Umbilical cord (tissue), 2 donors: Measurements from ENCODE around the gene ASCL5. TPM values are rescaled to one million over a fixed set of nuclear protein-coding genes. Genes with fewer than 3 reads are reported as not detected.

Experiments used
- DNase-seq: peaks from one replicate; pipeline ENCODE4 v3.0.0-alpha.2; 2015; ENCODE audit warnings: low spot score
- total RNA-seq: library from RNA; depleted of rRNA; stranded (reverse); fragments of >200 nt; gene quantifications from one replicate; pipeline ENCODE4 v1.2.3, GENCODE V29; 2014; ENCODE audit warnings: low replicate concordance; ENCODE audit not compliant: insufficient read depth

The ASCL5 gene
- total RNA-seq, 1 donor from 2014 or later: not detected

- DNase-seq: peak; percentile 32
Observed at GRCh38 chr1:201111156-201111555, 15.8 kb downstream of the ASCL5 start.

GRCh38 chr1:201110616-201111015, 16.4 kb downstream of the ASCL5 start:
- no peak for DNase-seq

- no peak for DNase-seq
Observed at GRCh38 chr1:201110138-201110537, 16.8 kb downstream of the ASCL5 start.

- DNase-seq: no peak
Observed at GRCh38 chr1:201109651-201110050, 17.3 kb downstream of the ASCL5 start.

GRCh38 chr1:201108614-201109013, 18.4 kb downstream of the ASCL5 start:
- no peak for DNase-seq

GRCh38 chr1:201105688-201106087, 21.3 kb downstream of the ASCL5 start:
- no peak for DNase-seq

- DNase-seq: no peak
Observed at GRCh38 chr1:201104141-201104540, 22.8 kb downstream of the ASCL5 start.

- no peak for DNase-seq
Observed at GRCh38 chr1:201103666-201104065, 23.3 kb downstream of the ASCL5 start.

- no peak for DNase-seq
Observed at GRCh38 chr1:201100169-201100930, 26.6 kb downstream of the ASCL5 start.

- peak; percentile 76 for DNase-seq
Observed at GRCh38 chr1:201098992-201099677, 27.8 kb downstream of the ASCL5 start.

GRCh38 chr1:201096977-201097856, 29.8 kb downstream of the ASCL5 start:
- DNase-seq: no peak

- no peak for DNase-seq
Observed at GRCh38 chr1:201096041-201096461, 30.9 kb downstream of the ASCL5 start.

- DNase-seq: no peak
Observed at GRCh38 chr1:201095581-201095980, 31.4 kb downstream of the ASCL5 start.

- DNase-seq: peak; percentile 29
Observed at GRCh38 chr1:201094832-201095231, 32.2 kb downstream of the ASCL5 start.

GRCh38 chr1:201093962-201094361, 33.0 kb downstream of the ASCL5 start:
- no peak for DNase-seq

- DNase-seq: no peak
Observed at GRCh38 chr1:201093561-201093960, 33.4 kb downstream of the ASCL5 start.

GRCh38 chr1:201092738-201093137, 34.2 kb downstream of the ASCL5 start:
- DNase-seq: no peak

GRCh38 chr1:201091256-201091655, 35.7 kb downstream of the ASCL5 start:
- DNase-seq: no peak

GRCh38 chr1:201090541-201090940, 36.4 kb downstream of the ASCL5 start:
- no peak for DNase-seq

- DNase-seq: peak; percentile 31
Observed at GRCh38 chr1:201089596-201089995, 37.4 kb downstream of the ASCL5 start.

- no peak for DNase-seq
Observed at GRCh38 chr1:201088901-201089525, 38.0 kb downstream of the ASCL5 start.

GRCh38 chr1:201088395-201088794, 38.6 kb downstream of the ASCL5 start:
- no peak for DNase-seq
